NCI-H2196 treated with DMSO at 0.1 percent for 48 hours (cell line): ENCODE results near the gene BTK.
"Not testable (repeated sequence)": the region's sequence is repeated elsewhere in the genome, so short reads cannot be mapped to it uniquely, and the experiment has no call there.

ENCODE experiments used
- DNase-seq: peaks from one replicate; lab custom pipeline; 2025; ENCODE audit not compliant: unreplicated experiment; lab: John Stamatoyannopoulos, UW

Gene BTK

DNA sequence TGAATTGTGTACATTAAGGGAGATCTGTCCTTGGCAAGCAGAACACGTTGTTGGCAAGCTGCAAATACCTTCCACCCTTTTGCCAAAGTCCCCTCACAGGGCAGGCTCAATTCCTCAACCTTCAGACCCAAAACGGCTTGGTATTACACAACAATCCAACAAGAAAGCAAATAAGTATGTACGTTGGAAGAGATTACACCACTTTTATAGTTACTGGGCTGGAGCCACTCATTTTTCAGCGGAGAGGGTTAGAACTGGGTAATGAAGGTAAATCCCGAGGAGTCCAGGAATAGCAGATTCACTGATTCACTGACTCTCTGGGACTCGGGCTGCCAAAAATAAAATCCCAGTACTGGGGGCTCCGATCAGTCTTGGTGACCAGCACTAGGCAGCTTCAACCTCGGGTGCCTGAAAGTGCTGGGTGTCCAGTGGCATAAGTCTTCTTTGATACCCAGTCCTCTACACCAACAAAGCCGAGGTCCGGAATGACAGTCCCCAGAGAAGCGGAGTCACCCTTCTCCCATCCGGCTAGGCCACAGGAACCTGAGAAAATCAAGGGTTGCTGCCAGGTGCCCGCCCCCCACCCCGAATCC lies 38.0 kb downstream of the BTK start:
- no peak for DNase-seq

DNA sequence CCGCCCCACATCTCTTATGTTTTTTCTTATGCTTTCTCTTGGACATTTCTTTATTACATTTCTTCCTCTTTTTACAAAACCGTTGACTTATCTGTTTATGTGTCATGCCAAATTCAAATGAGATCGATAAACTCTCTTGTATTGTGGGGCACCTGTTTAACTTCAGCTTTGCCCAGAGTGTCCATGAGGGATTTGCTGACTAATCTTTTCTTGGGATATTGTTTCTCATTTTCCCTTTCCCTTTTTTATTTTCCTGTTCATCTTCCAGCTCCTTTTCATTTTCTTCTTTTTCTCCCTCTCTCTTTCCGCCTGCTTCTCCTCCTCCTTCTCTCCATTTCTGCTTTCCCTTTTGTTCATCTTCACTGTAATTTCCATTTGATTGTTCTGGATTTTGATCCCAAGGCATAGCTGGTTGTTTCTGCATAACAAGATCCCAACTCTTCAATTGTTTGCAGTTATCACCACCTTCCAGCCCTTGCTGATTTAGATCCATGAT lies 48.2 kb downstream of the BTK start:
- no peak for DNase-seq

DNA sequence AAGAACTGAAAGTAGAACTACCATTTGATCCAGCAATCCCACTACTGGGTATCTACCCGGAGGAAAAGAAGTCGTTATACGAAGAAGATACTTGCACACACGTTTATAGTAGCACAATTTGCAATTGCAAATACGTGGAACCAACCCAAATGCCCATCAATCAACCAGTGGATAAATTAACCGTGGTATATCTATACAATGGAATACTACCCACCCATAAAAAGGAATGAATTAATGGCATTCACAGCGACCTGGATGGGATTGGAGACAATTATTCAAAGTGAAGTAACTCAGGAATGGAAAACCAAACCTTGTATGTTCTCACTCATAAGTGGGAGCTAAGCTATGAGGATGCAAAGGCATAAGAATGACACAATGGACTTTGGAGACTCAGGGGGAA lies 51.7 kb downstream of the BTK start:
- not testable (repeated sequence) for DNase-seq

GRCh38 chrX:101326600-101326999 lies 59.4 kb downstream of the BTK start:
- not testable (repeated sequence) for DNase-seq

DNA sequence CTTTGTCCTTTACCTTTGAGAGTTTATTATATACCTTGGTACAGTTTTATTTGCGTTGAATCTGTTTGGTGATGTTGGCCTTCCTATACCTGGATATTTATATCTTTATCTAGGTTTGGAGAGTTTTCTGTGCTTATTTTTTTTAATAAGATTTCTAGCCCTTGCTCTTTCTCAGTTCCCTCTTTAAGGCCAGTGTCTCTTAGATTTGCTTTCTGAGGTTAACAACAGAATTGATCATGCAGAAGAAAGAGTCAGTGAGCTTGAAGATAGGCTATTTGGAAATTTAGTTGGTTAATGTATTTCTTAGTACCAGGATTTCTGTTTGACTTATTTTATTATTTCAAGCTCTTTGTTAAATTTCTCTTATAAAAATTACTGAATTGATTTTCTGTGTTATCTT lies 82.2 kb downstream of the BTK start:
- no peak for DNase-seq
